ENCODE results near the gene WDR17. TPM values are rescaled to one million over a fixed set of nuclear protein-coding genes. Genes with fewer than 3 reads are reported as not detected.

Gene WDR17
- total RNA-seq, 1 experiment from 2014 or later = 4.4 TPM

- POLR2A ChIA-PET = no interaction called here
- CTCF ChIA-PET = no interaction called here
- TF ChIP-seq ZNF219 (CRISPR knock-in tag; IDR thresholded peaks at IDR 0.05; ENCODE audit: borderline replicate concordance) (no peak), RELA (CRISPR knock-in tag; IDR thresholded peaks at IDR 0.05; ENCODE audit: borderline replicate concordance) (no peak), ZNF263 (CRISPR knock-in tag; IDR thresholded peaks at IDR 0.05; ENCODE audit: low read depth) (no peak), AR (CRISPR knock-in tag; IDR thresholded peaks at IDR 0.05) (no peak), MXD4 (CRISPR knock-in tag; IDR thresholded peaks at IDR 0.05; ENCODE audit: borderline replicate concordance) (no peak), IRF1 (CRISPR knock-in tag; IDR thresholded peaks at IDR 0.05) (no peak), ATF3 (CRISPR knock-in tag; conservative IDR thresholded peaks at IDR 0.05) (no peak), TP53 (CRISPR knock-in tag; IDR thresholded peaks at IDR 0.05) (no peak), ZNF416 (CRISPR knock-in tag; IDR thresholded peaks at IDR 0.05) (no peak), CREB1 (CRISPR knock-in tag; IDR thresholded peaks at IDR 0.05) (no peak), ATF2 (CRISPR knock-in tag; IDR thresholded peaks at IDR 0.05; ENCODE audit: borderline replicate concordance, low read depth) (no peak), ZNF317 (CRISPR knock-in tag; IDR thresholded peaks at IDR 0.05; ENCODE audit: borderline replicate concordance, low read depth) (no peak), ARID4B (CRISPR knock-in tag; IDR thresholded peaks at IDR 0.05; ENCODE audit: borderline replicate concordance) (no peak), ZNF396 (CRISPR knock-in tag; IDR thresholded peaks at IDR 0.05; ENCODE audit: borderline replicate concordance) (no peak), TCF7 (CRISPR knock-in tag; IDR thresholded peaks at IDR 0.05; ENCODE audit: low read depth) (no peak), KAT7 (CRISPR knock-in tag; IDR thresholded peaks at IDR 0.05; ENCODE audit: borderline replicate concordance) (no peak), MLX (CRISPR knock-in tag; IDR thresholded peaks at IDR 0.05) (no peak), ATF1 (CRISPR knock-in tag; IDR thresholded peaks at IDR 0.05) (no peak)
- Mint-ChIP-seq H3K27me3 (ENCODE audit: low read depth) (no peaks in the 10 kb centered on the region; the same call in 1 of the 2 replicates), H3K27ac (no peak overlapping the region), H3K4me3 (no peak overlapping the region), H3K9me3 (no peaks in the 10 kb centered on the region), H3K4me1 (peaks cover 48% of the 10 kb centered on the region), H3K36me3 (no peaks in the 10 kb centered on the region)
- DNase-seq (ENCODE audit: low spot score) = no peak
- ATAC-seq = no peak
Measured at GRCh38 chr4:176193126-176193525, 127.5 kb downstream of the WDR17 start.
